ENCODE results near the gene ROGDI.

GRCh38 chr16:4776141-4776705, 26.2 kb downstream of the ROGDI start:
- TF ChIP-seq POLR2A (IDR thresholded peaks at IDR 0.05) (no peak), CTCF (IDR thresholded peaks at IDR 0.05) (no peak), POLR2AphosphoS5 (IDR thresholded peaks at IDR 0.05) (no peak)

Data from gastroesophageal sphincter (tissue), 3 donors.